ENCODE measurements around the gene MPHOSPH8.
"Not testable (repeated sequence)": the region's sequence is repeated elsewhere in the genome, so short reads cannot be mapped to it uniquely, and the experiment has no call there.

DNA sequence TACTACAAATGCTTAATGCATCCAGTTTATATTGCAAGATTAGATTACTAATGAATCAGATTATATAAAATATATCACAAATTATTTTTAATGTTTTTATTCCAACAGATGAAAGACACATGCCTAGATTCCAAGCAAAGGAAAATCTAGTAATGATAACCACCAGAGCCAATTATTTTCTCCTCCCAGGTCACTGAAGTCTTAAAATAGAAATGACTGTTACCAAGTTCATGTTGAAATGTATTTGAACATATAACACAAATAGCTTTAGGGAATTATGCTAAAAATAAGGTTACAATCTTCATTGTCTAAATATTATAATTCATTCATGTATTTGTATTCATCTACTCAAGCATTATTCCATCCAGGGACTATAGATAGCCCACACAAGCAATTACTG lies 76.3 kb downstream of the MPHOSPH8 start:
- TF ChIP-seq, protein P1, sequence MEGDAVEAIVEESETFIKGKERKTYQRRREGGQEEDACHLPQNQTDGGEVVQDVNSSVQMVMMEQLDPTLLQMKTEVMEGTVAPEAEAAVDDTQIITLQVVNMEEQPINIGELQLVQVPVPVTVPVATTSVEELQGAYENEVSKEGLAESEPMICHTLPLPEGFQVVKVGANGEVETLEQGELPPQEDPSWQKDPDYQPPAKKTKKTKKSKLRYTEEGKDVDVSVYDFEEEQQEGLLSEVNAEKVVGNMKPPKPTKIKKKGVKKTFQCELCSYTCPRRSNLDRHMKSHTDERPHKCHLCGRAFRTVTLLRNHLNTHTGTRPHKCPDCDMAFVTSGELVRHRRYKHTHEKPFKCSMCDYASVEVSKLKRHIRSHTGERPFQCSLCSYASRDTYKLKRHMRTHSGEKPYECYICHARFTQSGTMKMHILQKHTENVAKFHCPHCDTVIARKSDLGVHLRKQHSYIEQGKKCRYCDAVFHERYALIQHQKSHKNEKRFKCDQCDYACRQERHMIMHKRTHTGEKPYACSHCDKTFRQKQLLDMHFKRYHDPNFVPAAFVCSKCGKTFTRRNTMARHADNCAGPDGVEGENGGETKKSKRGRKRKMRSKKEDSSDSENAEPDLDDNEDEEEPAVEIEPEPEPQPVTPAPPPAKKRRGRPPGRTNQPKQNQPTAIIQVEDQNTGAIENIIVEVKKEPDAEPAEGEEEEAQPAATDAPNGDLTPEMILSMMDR (IDR thresholded peaks at IDR 0.05), result not testable (repeated sequence)
- not testable (repeated sequence) for TF ChIP-seq POLR2A (IDR thresholded peaks at IDR 0.05)
